Tibial artery (tissue), 4 donors: ENCODE data around the gene S100PBP.

Source experiments
- DNase-seq, 2 donors: peaks; one replicate each; pipeline ENCODE4 v3.0.0-alpha.2; 2019
- H3K27ac ChIP-seq, 2 donors: fragments of 200-600 bp; sonication (generic) in 1 of 2; 1 replicate in 1 of 2; 2 replicates in 1 of 2; pipeline ENCODE4 v1.5.1; 2018 to 2019; ENCODE audit warnings: mild to moderate bottlenecking in 1 of 2
- H3K27me3 ChIP-seq, 2 donors: fragments of 200-600 bp; sonication (generic) in 1 of 2; one replicate each; pipeline versions ENCODE4 v1.5.1 to v1.6.0; 2016 to 2019
- H3K36me3 ChIP-seq, 3 donors: fragments of 200-600 bp; sonication (generic) in 2 of 3; one replicate each; pipeline ENCODE4 v1.5.1; 2016 to 2019; ENCODE audit warnings: mild to moderate bottlenecking in 2 of 3
- H3K4me1 ChIP-seq, 4 donors: fragments of 200-600 bp; sonication (generic) in 2 of 4; 1 replicate in 3 of 4; 2 replicates in 1 of 4; pipeline ENCODE4 v1.5.1; 2016 to 2019
- H3K4me3 ChIP-seq, 2 donors: fragments of 200-600 bp; sonication (generic) in 1 of 2; 1 replicate in 1 of 2; 2 replicates in 1 of 2; pipeline ENCODE4 v1.5.1; 2018 to 2019; ENCODE audit warnings: mild to moderate bottlenecking in 2 of 2
- H3K9me3 ChIP-seq, 3 donors: fragments of 200-600 bp; sonication (generic) in 1 of 3; one replicate each; pipeline ENCODE4 v1.5.1; 2016 to 2019
- intact Hi-C: fragments of 100-400 bp; cut with DNase I; formaldehyde crosslinking; loops from one replicate; pipeline ENCODE4 v1.15.0; 2023; ENCODE audit warnings: low total_unique reads
- TF ChIP-seq, protein P1 (sequence below), 2 experiments: fragments of 200-600 bp in 1 of 2; fragments of 450-650 bp in 1 of 2; IDR thresholded peaks; one replicate each; pipeline ENCODE4 v1.5.1; 2017 to 2019; ENCODE audit warnings: antibody characterized with exemption in 2 of 2, mild to moderate bottlenecking in 1 of 2, moderate library complexity in 1 of 2

S100PBP gene

DNA sequence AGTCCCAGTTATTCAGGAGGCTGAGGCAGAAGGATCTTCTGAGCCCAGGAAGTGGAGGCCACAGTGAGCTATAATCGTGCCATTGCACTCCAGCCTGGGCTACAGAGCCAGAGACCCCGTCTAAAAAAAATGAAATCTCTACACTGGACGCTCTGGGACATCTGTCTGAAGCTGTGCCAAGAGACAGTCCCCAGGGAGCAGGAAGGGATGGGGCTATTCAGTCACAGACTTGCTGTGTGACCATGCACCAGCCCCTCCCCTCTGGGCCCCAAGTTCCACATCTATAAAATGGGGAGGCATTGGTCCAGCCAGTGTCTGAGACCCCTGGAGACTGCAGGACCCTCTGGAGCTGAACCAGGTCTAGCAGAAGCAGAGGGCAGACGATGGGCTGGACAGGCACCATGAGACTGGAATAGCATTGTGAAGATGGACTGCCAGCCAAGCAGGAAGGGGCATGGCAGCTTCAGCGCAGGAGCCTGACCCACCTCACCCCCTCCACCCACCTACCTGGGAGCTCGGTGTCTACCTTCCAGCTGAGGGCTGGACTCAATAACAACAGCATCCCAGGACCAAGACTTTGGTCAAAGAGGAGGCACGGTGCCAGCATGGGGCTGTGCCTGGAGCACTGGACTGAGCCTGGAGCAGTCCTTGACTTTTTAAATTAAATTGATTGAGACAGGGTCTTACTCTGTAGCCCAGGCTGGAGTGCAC is 82.3 kb downstream of the S100PBP start:
- H3K27me3 ChIP-seq, result peaks cover 0 to 18% of the 10 kb centered on the region in 2 donors
- H3K36me3 ChIP-seq, result peaks cover 0 to 17% (median 0%) of the 10 kb centered on the region in 3 donors
- no peaks in the 10 kb centered on the region for H3K9me3 ChIP-seq
- H3K4me1 ChIP-seq, result peaks cover 0 to 22% (median 13%) of the 10 kb centered on the region in 4 donors
- TF ChIP-seq, protein P1, sequence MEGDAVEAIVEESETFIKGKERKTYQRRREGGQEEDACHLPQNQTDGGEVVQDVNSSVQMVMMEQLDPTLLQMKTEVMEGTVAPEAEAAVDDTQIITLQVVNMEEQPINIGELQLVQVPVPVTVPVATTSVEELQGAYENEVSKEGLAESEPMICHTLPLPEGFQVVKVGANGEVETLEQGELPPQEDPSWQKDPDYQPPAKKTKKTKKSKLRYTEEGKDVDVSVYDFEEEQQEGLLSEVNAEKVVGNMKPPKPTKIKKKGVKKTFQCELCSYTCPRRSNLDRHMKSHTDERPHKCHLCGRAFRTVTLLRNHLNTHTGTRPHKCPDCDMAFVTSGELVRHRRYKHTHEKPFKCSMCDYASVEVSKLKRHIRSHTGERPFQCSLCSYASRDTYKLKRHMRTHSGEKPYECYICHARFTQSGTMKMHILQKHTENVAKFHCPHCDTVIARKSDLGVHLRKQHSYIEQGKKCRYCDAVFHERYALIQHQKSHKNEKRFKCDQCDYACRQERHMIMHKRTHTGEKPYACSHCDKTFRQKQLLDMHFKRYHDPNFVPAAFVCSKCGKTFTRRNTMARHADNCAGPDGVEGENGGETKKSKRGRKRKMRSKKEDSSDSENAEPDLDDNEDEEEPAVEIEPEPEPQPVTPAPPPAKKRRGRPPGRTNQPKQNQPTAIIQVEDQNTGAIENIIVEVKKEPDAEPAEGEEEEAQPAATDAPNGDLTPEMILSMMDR (IDR thresholded peaks at IDR 0.05), result no peak
- intact Hi-C loops, result no loop called here
- H3K4me3 ChIP-seq, result no peak overlapping the region
- no peak overlapping the region for H3K27ac ChIP-seq
- DNase-seq, result no peak

- Histone ChIP-seq H3K4me1 (peaks cover 0 to 22% (median 13%) of the 10 kb centered on the region in 4 donors), H3K27ac (peak overlapping the region in 1 of 2 donors; percentile 21), H3K9me3 (no peaks in the 10 kb centered on the region), H3K4me3 (peak overlapping the region; percentile 50 to 63), H3K36me3 (peaks cover 0 to 11% (median 0%) of the 10 kb centered on the region in 3 donors), H3K27me3 (peaks cover 0 to 16% of the 10 kb centered on the region in 2 donors)
- TF ChIP-seq, protein P1 (IDR thresholded peaks at IDR 0.05), result no peak
- intact Hi-C loops, result no loop called here
- no peak for DNase-seq
Observed at GRCh38 chr1:32900371-32900955, 83.0 kb downstream of the S100PBP start.

DNA sequence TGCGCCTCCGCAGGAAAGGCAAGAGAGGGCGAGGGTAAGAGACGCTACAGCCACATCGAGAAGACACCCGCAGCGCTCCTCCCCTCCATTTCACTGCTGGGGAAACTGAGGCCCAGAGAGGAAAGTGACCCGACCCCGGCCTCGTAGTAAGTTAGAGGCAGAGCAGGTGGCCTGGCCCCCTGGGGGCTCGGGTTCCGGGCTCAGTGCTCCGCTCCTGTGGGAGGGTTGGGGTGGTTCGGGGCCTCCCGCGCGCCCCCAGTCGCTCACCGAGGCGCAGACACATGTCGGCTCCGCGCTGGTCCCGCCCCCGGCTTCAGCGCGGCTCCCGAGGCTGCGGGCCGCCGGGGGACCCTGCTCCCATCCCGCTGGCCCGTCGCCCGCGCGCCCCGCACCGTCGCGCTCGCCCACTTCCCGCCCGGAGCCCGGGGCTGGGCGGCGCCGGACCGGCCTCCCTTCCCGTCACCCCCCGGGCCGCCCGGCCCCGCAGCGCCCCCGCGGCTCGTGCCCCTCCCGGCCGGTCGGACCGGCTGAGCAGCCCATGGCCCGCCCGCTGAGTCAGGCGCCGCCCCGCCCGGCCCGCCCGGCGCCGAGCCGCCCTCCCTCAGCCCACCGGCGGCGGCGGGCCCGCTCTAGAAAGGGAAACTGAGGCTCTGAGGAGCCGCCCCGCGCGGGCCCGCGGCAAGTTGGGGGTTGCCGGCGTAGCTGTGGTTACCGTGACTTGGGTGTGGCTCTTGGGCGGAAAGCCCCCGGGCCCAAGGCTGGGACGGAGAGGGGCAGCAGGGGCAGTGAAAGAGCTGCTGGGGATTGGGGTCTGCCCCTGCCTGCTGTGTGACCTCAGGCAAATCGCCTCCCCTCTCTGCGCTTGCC is 83.7 kb downstream of the S100PBP start, which contains the start of gene TMEM54:
TSS of gene TMEM54 (minus strand) at position 434 of the 867 bp plus-strand sequence. CDS start at position 283, 151 bp downstream.
- H3K27me3 ChIP-seq, result peaks cover 0 to 16% of the 10 kb centered on the region in 2 donors
- intact Hi-C loops, result no loop called here
- peak in 1 of 2 donors; percentile 72 for DNase-seq
- H3K9me3 ChIP-seq, result no peaks in the 10 kb centered on the region
- peaks cover 0 to 22% (median 13%) of the 10 kb centered on the region in 4 donors for H3K4me1 ChIP-seq
- H3K4me3 ChIP-seq, result peak within 1 kb of the TSS; percentile 50 to 63
- peaks cover 0 to 5% (median 0%) of the 10 kb centered on the region in 3 donors for H3K36me3 ChIP-seq
- H3K27ac ChIP-seq, result peak within 1 kb of the TSS in 1 of 2 donors; percentile 47
- TF ChIP-seq, protein P1 (IDR thresholded peaks at IDR 0.05), result no peak

DNA sequence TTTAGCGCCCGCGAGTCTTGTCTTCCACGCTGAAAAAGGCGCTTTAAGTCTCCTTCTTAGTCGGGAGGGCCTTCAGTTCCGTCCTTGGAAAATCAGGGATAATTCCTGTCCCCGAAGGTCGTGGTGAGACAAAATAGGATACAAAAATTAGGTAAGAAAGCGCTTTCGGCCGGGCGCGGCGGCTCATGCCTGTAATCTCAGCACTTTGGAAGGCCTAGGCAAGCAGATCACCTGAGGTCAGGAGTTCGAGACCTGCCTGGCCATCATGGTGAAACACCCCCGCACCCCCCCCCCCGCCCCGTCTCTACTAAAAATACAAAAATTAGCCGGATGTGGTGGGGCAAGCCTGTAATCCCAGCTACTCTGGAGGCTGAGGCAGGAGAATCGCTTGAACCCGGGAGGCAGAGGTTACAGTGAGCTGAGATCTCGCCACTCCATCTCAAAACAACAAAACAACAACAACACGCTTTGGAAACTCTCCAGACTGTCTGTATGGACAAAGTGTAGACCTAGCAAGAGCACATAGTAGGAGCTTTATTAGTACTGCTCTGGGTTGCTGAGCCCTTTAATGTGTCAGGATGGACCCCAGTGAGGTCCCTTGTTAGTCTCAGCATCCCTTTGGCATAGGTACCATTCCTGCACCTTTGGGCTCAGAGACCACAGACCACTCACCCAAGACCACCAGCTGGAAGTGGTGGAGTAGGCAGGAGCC is 84.5 kb downstream of the S100PBP start:
- DNase-seq, result no peak
- TF ChIP-seq, protein P1 (IDR thresholded peaks at IDR 0.05), result no peak
- intact Hi-C loops, result no loop called here
- H3K9me3 ChIP-seq, result no peaks in the 10 kb centered on the region
- peak overlapping the region; percentile 50 to 63 for H3K4me3 ChIP-seq
- peaks cover 0 to 16% of the 10 kb centered on the region in 2 donors for H3K27me3 ChIP-seq
- no peaks in the 10 kb centered on the region for H3K36me3 ChIP-seq
- peaks cover 0 to 22% (median 13%) of the 10 kb centered on the region in 4 donors for H3K4me1 ChIP-seq
- peak overlapping the region in 1 of 2 donors; percentile 47 for H3K27ac ChIP-seq

DNA sequence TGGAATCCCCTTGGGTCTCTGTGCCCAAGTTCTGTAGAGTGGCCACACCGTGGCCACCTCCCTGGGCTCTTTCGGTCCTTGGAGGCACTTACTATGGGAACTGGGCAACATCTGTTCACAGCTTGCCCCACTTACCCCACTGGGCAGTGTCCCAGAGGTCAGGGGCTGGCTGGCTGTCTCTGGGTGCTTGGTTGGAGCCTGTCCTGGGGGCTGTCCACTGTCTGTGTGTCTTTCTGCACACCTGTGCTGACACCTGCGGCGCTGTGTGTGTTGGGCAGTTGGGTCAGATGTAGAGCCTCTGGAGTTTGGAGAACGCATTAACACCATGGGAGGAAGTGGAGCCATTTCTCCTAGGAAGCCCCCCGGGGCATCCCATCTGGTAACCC is 85.1 kb downstream of the S100PBP start:
- TF ChIP-seq, protein P1 (IDR thresholded peaks at IDR 0.05), result no peak
- no peak overlapping the region for H3K4me3 ChIP-seq
- peak in 1 of 2 donors; percentile 55 for DNase-seq
- no peaks in the 10 kb centered on the region for H3K9me3 ChIP-seq
- H3K27me3 ChIP-seq, result peaks cover 0 to 16% of the 10 kb centered on the region in 2 donors
- peaks cover 0 to 22% (median 13%) of the 10 kb centered on the region in 4 donors for H3K4me1 ChIP-seq
- no peak overlapping the region for H3K27ac ChIP-seq
- no peaks in the 10 kb centered on the region for H3K36me3 ChIP-seq
- intact Hi-C loops, result no loop called here
